Activated T-cell treated with anti-CD3 and anti-CD28 coated beads, Interleukin-2, amount 50 U/mL, for 1 hour (primary cell): ENCODE results near the gene PIF1.
A peak's percentile ranks its signal among the peaks of the same experiment; 100 is the strongest.
"Not testable (repeated sequence)": the region's sequence is repeated elsewhere in the genome, so short reads cannot be mapped to it uniquely, and the experiment has no call there.

Experiments used
- DNase-seq: peaks from one replicate; pipeline ENCODE4 v3.0.0-alpha.2; 2020

The PIF1 gene

GRCh38 chr15:64808785-64809453, 16.5 kb downstream of the PIF1 start:
- DNase-seq = no peak

GRCh38 chr15:64807751-64808222, 17.7 kb downstream of the PIF1 start:
- DNase-seq = no peak

- no peak for DNase-seq
Measured at GRCh38 chr15:64807051-64807749, 18.2 kb downstream of the PIF1 start.

GRCh38 chr15:64806509-64806908, 18.9 kb downstream of the PIF1 start:
- no peak for DNase-seq

- DNase-seq = no peak
Measured at GRCh38 chr15:64804619-64805018, 20.8 kb downstream of the PIF1 start.

GRCh38 chr15:64803526-64803925, 21.9 kb downstream of the PIF1 start:
- DNase-seq = no peak

- DNase-seq = no peak
Measured at GRCh38 chr15:64800476-64800875, 25.0 kb downstream of the PIF1 start.

- DNase-seq = not testable (repeated sequence)
Measured at GRCh38 chr15:64798905-64799304, 26.5 kb downstream of the PIF1 start.

- DNase-seq = not testable (repeated sequence)
Measured at GRCh38 chr15:64795921-64796320, 29.5 kb downstream of the PIF1 start.

GRCh38 chr15:64795299-64795698, 30.1 kb downstream of the PIF1 start:
- not testable (repeated sequence) for DNase-seq

GRCh38 chr15:64792282-64792681, 33.2 kb downstream of the PIF1 start:
- DNase-seq = no peak

- no peak for DNase-seq
Measured at GRCh38 chr15:64791401-64791800, 34.0 kb downstream of the PIF1 start.

GRCh38 chr15:64783796-64784195, 41.7 kb downstream of the PIF1 start:
- no peak for DNase-seq

- DNase-seq = no peak
Measured at GRCh38 chr15:64782751-64783150, 42.7 kb downstream of the PIF1 start.

GRCh38 chr15:64781299-64781698, 44.1 kb downstream of the PIF1 start:
- no peak for DNase-seq

GRCh38 chr15:64780600-64781156, 44.8 kb downstream of the PIF1 start:
- no peak for DNase-seq

- DNase-seq = no peak
Measured at GRCh38 chr15:64779630-64780029, 45.8 kb downstream of the PIF1 start.

GRCh38 chr15:64779024-64779423, 46.4 kb downstream of the PIF1 start:
- DNase-seq = no peak

- DNase-seq = no peak
Measured at GRCh38 chr15:64776402-64776786, 49.1 kb downstream of the PIF1 start.

- DNase-seq = peak; percentile 19
Measured at GRCh38 chr15:64775551-64776401, 49.7 kb downstream of the PIF1 start, which contains the start of gene RBPMS2. Gene RBPMS2 (minus strand): TSS chr15:64775589. CDS start chr15:64775319, 270 bp downstream.

- peak; percentile 35 for DNase-seq
Measured at GRCh38 chr15:64774629-64775493, 50.6 kb downstream of the PIF1 start.

GRCh38 chr15:64774037-64774628, 51.3 kb downstream of the PIF1 start:
- no peak for DNase-seq
